HepG2 (cell line): ENCODE measurements around the gene PLEKHA6.

Experiments
- FOXM1 ChIP-seq: sonication (generic); formaldehyde crosslinking; IDR thresholded peaks from 2 replicates; pipeline ENCODE4 v1.5.0; 2020; ENCODE audit warnings: missing genetic modification reagents
- RAD21 ChIP-seq: fragments of 450-650 bp; formaldehyde crosslinking; IDR thresholded peaks from 2 replicates; pipeline ENCODE4 v1.5.0; 2020; ENCODE audit warnings: mild to moderate bottlenecking
- ZBTB7A ChIP-seq: sonication (generic); formaldehyde crosslinking; IDR thresholded peaks from 2 replicates; pipeline ENCODE4 v1.8.0; 2022; ENCODE audit warnings: mild to moderate bottlenecking, missing genetic modification reagents
- ZNF282 ChIP-seq: fragments of 450-650 bp; IDR thresholded peaks from 2 replicates; pipeline ENCODE4 v1.6.1; 2018; ENCODE audit not compliant: partially characterized antibody

DNA sequence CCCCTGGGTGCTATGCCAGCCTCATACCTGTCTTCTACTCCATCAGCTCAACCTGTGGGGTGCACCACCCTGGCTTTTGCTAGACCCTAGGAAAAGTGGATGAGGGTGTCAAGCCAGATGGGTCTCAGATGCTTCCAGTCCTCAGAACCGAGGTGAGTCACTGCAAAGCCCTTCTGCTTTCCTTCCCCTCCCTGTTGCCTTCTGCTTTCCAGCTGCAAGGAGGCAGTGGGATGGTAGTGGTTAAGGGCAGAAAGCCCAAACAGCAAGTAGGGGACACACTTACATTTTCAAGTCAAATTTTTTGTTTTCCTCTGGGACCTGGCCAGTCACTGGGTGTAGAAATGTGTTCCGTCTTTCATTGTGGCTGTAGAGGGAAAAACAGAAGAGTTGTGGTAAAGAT is 85.3 kb downstream of the PLEKHA6 start:
- TF ChIP-seq RAD21 (CRISPR knock-in tag) (no peak), ZNF282 (no peak), FOXM1 (CRISPR knock-in tag) (no peak), ZBTB7A (no peak)
